Cerebellar nuclear complex (tissue), 1 donor: Measurements from ENCODE around the gene ZNF497.
A peak's percentile ranks its signal among the peaks of the same experiment; 100 is the strongest.

Experiments used
- DNase-seq, 2 experiments: peaks; one replicate each; lab custom pipeline; 2025; lab: John Stamatoyannopoulos, UW

ZNF497 gene

GRCh38 chr19:58307736-58308135 is 54.8 kb downstream of the ZNF497 start:
- DNase-seq: no peak

GRCh38 chr19:58305932-58306323 is 56.6 kb downstream of the ZNF497 start:
- DNase-seq: no peak

GRCh38 chr19:58305065-58305931 is 57.3 kb downstream of the ZNF497 start, which contains the start of gene ERVK3-1:
Gene ERVK3-1 (plus strand): TSS chr19:58305377. CDS start chr19:58312169, 6,792 bp downstream.
- peak; percentile 86 to 95 for DNase-seq

DNA sequence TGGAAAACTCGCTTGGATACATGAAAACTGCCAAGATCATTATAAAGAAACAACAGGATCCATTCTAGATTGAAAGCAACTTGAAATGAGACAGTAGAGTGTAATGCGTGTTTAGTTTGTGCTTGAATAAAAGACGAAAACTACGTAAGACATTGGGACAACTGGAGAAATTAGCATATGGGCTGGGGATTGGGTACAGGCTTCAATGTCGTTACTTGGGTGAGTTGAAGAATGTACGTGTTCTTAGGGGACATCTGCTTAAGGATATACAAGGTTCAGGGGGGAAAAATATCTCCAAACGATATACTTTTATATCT is 57.8 kb downstream of the ZNF497 start:
- no peak for DNase-seq
